Left colon (tissue), 2 donors: ENCODE data around the gene ARSA. TPM values are rescaled to one million over a fixed set of nuclear protein-coding genes. Genes with fewer than 3 reads are reported as not detected.
"Not testable (repeated sequence)": the region's sequence is repeated elsewhere in the genome, so short reads cannot be mapped to it uniquely, and the experiment has no call there.

ENCODE experiments used
- ATAC-seq: fragments of 200-7000 bp; cut with Tn5 transposase; one replicate; pipeline ENCODE4 v1.9.1; 2020; ENCODE audit warnings: mild to moderate bottlenecking, moderate library complexity
- DNase-seq, 2 donors: peaks; one replicate each; pipeline ENCODE4 v3.0.0-alpha.2; 2020
- intact Hi-C, 2 donors: fragments of 100-400 bp; cut with DNase I in 1 of 2; cut with micrococcal nuclease in 1 of 2; formaldehyde crosslinking; loops; one replicate each; pipeline versions ENCODE4 v1.11.2 to v1.14.0; 2022; cut with DNase I, micrococcal nuclease
- long read RNA-seq: library from polyadenylated mRNA; unstranded; transcript quantifications from one replicate; pipeline ENCODE4 v2.0.0, GENCODE V29; 2021
- total RNA-seq, 2 donors: library from RNA; stranded (reverse); fragmentation: NEBNext Ultra II Directional; extraction: Animal tissue kit (Norgen Biotek cat#: 25700); gene quantifications; one replicate each; pipeline ENCODE4 v1.2.1, GENCODE V29; 2021
- donor health status: DM: no; HTN: no; CAD: no.
- donor health status: DM: yes; HTN: yes; CAD: no.

Gene ARSA
- total RNA-seq: 10 to 100 TPM; 84.8 to 97.8 TPM
- long read RNA-seq, transcript ARSA-201 (8 exons, 2,050 nt): major isoform, 40 of 121 reads
- long read RNA-seq, transcript ARSA-202 (9 exons, 1,895 nt): minor isoform, 10 of 121 reads
- long read RNA-seq, partial matches to known transcripts: 55 of 121 reads
- long read RNA-seq, other reads (novel, unspliced or antisense): 12 of 121 reads

DNA sequence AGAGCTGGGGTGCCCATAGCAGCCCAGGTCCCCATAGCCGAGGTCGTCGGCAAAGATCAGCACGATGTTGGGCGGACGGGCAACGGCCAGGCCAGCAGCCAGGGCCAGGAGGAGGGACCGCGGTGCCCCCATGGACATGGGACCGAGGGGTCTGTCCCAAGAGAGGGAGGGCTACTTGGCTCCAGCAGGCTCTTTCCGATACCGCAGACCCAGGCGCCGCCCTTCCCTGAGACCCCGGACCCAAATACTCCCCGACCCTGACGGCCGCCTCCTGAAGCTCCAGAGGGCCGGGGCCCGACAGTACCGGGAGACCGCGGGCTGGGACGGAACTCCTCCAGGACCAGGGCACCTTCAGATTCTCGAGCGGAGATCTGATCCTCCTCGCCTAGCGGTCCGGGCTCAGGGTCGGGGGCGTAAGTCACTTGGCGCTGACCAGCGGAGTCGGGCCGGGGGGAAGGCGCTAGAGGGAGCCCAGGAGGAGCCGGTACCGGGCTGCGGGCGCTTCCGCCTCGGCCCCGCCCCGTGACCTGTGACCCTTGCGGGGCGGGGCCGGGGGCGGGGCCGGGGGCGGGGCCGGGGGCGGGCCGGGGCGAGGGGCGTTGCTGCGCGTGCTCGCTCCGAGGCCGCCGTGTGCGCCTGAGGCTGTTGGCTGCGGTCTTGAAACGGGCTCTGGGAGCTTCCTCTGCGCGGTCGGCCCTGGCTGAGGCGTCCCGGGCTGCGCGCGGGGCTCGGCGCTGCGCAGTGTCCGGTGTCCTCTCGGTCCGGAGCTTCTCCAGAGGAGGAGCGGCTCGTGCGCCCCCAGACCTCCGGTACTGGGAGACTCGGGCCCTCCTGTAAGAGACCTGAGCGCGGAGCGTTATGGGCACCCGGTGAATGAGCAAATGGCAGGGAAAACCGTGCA, at the start of gene ARSA:
TSS of gene ARSA (minus strand) at position 511 of the 901 bp plus-strand sequence. CDS start at position 138, 373 bp downstream.
- intact Hi-C loops: no loop called here
- DNase-seq (peak; percentile 83 to 86), ATAC-seq (peak; percentile 85)

DNA sequence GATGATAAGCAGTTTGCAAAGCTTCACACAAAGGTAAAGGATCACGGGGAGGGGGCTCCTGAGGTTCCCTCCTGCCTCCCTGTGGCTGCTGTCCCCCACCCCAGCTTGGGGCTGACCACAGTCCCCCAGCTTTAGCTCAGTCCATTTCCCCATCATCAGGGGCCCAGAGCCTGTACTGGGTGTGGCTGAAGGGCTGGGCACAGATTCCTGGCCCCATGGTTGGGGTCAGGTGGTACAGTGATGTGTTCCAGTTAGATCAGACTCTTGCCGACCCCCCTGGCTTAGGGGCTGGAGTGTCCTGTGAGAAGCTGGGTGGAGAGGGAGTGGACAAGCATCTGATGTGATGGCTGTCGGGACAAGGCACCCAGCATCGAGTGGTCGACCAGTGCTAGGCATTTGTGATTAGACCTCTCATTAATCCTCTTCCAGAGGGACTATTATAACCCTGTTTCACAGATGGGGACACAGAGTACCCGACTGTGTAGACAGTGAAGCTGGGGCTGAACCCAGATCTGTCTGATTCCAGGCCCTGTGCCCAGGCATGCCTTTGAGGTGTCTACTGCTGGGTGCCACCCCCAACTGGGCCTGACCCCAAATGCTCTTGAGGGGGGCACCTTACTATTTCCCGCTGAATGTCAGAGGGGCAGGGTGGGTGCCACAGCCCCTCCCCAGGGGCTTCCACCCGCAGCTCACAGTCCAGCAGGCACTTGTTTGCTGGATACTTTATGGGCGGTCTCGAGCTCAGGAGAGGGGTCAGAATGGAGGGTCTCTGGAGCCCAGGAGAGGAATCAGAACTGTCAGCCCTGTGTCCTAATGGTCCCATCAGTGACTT, 48.9 kb upstream of the ARSA start:
- DNase-seq (no peak), ATAC-seq (no peak)
- intact Hi-C loops: no loop called here

DNA sequence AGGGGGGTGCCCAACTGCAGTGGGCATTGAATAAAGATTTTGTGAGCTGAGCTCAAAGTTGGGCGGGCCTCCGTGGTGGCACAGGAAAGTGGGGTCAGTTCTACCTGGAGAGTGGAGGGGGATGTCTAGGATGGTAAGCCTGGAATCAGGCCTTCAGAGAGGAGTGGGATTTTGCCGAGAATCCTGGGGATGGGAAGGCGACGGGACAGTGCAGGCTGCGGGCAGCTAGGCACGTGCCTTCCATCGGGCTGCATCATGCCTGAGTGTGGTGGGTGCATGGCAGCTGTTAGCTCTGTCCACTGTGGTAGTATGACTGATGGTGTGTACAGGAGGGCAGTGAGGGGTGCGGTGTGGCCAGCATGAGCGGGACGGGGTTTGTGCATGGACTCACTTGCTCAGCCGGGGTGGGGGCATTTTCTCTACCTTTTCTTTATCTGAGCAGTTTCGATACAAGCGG, 48.3 kb upstream of the ARSA start:
- ATAC-seq: no peak
- no peak for DNase-seq
- intact Hi-C loops: no loop called here

- ATAC-seq (no peak), DNase-seq (no peak)
- intact Hi-C loops: no loop called here
These were observed 47.7 kb upstream of the ARSA start for GRCh38 chr22:50675553-50676179.

DNA sequence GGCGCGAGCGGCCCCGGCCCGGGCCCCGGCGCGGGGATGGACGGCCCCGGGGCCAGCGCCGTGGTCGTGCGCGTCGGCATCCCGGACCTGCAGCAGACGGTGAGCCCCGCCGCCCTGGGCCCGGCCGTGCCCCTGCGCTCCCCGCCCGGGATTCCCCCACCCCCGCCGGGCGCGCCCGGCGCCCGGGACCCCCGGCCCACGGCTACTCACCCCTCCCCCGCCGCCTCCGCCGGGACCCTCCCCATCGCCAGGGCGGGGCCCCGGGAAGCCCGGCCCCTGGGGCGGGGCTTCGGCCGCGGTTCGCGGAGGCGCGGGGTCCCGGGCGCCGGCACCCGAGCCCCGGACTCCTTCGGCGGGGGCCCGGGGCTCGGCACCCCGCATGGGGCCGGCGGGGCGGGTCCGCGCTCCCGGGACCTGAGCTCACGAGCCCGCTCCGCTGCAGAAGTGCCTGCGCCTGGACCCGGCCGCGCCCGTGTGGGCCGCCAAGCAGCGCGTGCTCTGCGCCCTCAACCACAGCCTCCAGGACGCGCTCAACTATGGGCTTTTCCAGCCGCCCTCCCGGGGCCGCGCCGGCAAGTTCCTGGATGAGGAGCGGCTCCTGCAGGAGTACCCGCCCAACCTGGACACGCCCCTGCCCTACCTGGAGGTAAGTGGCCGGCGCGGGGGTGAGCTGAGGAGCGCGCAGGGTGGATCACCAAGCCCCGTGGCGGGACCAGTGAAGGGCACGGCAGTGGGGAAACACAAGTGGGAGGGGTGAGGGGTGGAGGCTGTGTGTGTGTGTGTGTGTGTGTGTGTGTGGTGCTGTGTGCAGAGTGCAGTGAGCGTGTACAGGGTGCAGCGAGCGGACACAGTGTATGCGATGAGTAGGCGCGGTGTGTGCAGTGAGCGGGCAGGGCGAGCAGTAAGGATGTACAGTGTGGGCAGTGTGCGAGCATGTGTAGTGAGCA, 46.9 kb upstream of the ARSA start:
- intact Hi-C loops: no loop called here
- peak; percentile 96 for ATAC-seq
- peak; percentile 76 to 82 for DNase-seq

GRCh38 chr22:50674130-50674500, 46.2 kb upstream of the ARSA start:
- ATAC-seq (no peak), DNase-seq (no peak)
- intact Hi-C loops: no loop called here

GRCh38 chr22:50673231-50674129, 45.5 kb upstream of the ARSA start:
- intact Hi-C loops: no loop called here
- no peak for ATAC-seq
- DNase-seq: no peak

DNA sequence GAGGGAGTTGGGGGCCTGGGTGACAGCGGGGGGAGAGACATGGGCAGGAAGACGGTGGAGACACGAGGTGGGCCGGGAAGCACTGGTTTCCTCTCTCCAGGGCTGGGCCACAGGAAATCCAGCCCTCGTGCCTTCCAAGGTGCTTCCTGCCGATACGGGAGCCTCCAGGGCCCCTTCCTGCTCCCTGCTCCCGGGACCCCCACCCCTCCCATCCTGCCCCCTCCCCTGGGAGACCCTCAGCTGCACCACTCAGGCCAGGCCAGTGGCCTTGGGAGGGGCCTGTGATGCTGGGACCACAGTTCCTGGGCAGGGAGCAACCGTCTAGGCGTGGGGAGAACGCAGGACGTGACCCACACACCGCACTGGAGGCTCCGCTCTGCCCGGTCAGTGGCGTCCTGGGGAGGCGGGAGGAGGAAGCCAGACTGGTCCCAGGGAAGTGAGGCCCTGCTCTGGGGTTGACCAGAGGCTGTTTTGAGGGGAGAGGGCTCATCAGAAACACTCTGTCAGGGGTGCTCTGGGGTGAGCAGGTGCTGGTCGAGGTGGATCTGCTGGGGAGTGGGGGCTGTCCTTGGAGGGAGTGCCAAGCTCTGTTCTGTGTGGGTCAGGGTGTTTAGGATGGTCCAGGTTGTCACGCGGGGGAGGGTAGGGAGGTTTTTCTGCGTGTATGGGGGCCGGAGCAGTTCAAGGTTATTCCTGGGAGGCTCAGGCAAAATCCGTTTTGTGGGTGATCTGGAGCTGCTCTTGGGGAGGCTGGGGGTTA, 44.7 kb upstream of the ARSA start, which contains the start of gene SHANK3:
TSS of gene SHANK3 (plus strand) at position 353 of the 760 bp plus-strand sequence.
- intact Hi-C loops: no loop called here
- DNase-seq (no peak), ATAC-seq (no peak)

GRCh38 chr22:50672041-50672440, 44.1 kb upstream of the ARSA start:
- DNase-seq (no peak), ATAC-seq (no peak)
- intact Hi-C loops: no loop called here

GRCh38 chr22:50671641-50672040, 43.7 kb upstream of the ARSA start:
- no peak for ATAC-seq
- intact Hi-C loops: no loop called here
- no peak for DNase-seq

- no peak for DNase-seq
- intact Hi-C loops: no loop called here
- ATAC-seq: no peak
These were observed 43.1 kb upstream of the ARSA start for GRCh38 chr22:50670914-50671538.

DNA sequence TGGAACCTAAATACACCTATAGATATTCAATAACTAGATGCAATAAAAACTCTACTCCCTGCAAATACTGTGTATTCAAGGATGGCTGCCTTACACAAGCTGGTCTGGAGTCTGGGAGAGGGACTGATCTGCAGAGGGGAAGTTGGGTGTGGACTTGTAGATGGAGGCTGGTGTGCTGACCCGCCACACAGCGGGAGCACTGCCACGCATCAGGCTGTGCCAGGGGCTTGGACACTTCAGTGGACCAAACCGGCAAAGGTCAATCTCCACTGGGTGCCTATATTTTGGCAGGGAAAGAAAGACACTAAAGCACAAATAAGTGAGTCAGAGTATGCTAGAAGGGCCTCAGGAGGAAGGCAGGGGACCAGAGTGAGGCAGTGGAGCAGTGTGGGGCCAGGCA, 42.6 kb upstream of the ARSA start:
- no peak for ATAC-seq
- intact Hi-C loops: no loop called here
- DNase-seq: no peak

GRCh38 chr22:50665738-50666137, 37.8 kb upstream of the ARSA start:
- no peak for ATAC-seq
- intact Hi-C loops: no loop called here
- DNase-seq: no peak

GRCh38 chr22:50665212-50665611, 37.3 kb upstream of the ARSA start:
- ATAC-seq: no peak
- intact Hi-C loops: no loop called here
- no peak for DNase-seq

DNA sequence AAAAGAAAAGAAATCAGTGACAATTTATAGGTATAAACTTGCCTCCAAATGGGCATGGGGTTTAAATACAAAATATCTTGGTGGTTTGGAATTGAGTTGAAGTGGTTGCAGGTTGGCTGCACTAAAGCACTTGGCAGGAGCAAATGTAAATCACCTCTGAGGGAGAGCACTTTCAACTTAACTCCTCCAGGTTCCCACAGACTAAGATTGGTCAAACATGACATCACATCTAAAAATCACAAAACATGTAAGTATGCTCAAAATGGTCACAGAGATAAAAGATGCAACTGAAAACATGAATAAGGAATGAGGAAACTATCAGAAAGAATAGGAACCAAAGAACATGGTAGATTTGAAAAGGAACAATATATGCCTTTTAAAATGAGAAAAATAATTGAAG, 32.4 kb upstream of the ARSA start:
- no peak for ATAC-seq
- intact Hi-C loops: no loop called here
- no peak for DNase-seq

- ATAC-seq, DNase-seq: not testable (repeated sequence)
These were observed 31.8 kb upstream of the ARSA start for GRCh38 chr22:50659711-50660110.

More at GRCh38 chr22:50659711-50660110, 31.8 kb upstream of the ARSA start:
- intact Hi-C loops: not testable (repeated sequence)
